PC-9 (cell line): ENCODE data around the gene GPD2.

ENCODE experiments used
- CTCF ChIP-seq: fragments of 200-600 bp; sonication (generic); conservative IDR thresholded peaks from 2 replicates; pipeline ENCODE4 v1.6.1; 2017; ENCODE audit warnings: mixed run types, antibody characterized with exemption, mild to moderate bottlenecking, moderate library complexity
- EZH2 ChIP-seq: fragments of 200-600 bp; sonication (generic); IDR thresholded peaks from 2 replicates; pipeline ENCODE4 v1.8.0; 2017; ENCODE audit warnings: antibody characterized with exemption, low read depth

GRCh38 chr2:156399224-156399949 lies 36.8 kb upstream of the GPD2 start:
- TF ChIP-seq CTCF (no peak), EZH2 (no peak)
